ENCODE data around the gene TDRD3.

Gene TDRD3

GRCh38 chr13:60583911-60584753, 187.1 kb downstream of the TDRD3 start:
- H2AFZ ChIP-seq (ENCODE audit: low read depth, low read length), result no peak overlapping the region
- TF ChIP-seq EZH2 (IDR thresholded peaks at IDR 0.05; ENCODE audit: borderline replicate concordance, low read depth, low read length, severe bottlenecking), result no peak
- TF ChIP-seq, protein P1, sequence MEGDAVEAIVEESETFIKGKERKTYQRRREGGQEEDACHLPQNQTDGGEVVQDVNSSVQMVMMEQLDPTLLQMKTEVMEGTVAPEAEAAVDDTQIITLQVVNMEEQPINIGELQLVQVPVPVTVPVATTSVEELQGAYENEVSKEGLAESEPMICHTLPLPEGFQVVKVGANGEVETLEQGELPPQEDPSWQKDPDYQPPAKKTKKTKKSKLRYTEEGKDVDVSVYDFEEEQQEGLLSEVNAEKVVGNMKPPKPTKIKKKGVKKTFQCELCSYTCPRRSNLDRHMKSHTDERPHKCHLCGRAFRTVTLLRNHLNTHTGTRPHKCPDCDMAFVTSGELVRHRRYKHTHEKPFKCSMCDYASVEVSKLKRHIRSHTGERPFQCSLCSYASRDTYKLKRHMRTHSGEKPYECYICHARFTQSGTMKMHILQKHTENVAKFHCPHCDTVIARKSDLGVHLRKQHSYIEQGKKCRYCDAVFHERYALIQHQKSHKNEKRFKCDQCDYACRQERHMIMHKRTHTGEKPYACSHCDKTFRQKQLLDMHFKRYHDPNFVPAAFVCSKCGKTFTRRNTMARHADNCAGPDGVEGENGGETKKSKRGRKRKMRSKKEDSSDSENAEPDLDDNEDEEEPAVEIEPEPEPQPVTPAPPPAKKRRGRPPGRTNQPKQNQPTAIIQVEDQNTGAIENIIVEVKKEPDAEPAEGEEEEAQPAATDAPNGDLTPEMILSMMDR (IDR thresholded peaks at IDR 0.05; ENCODE audit: borderline replicate concordance, extremely low read depth, low read length, poor library complexity, severe bottlenecking), result no peak
- no peaks in the 10 kb centered on the region for H4K20me1 ChIP-seq (ENCODE audit: insufficient read depth, low read length)
- H3K27me3 ChIP-seq (ENCODE audit: insufficient read depth, low read length, poor library complexity), result no peaks in the 10 kb centered on the region
- H3K9me3 ChIP-seq (ENCODE audit: insufficient read depth, low read length, severe bottlenecking), result peaks cover 3% of the 10 kb centered on the region
- no peaks in the 10 kb centered on the region for H3K4me1 ChIP-seq (ENCODE audit: insufficient read depth, low read length)
- ATAC-seq (ENCODE audit: insufficient read depth, low read depth) (no peak), DNase-seq (no peak)
- H3K9ac ChIP-seq (ENCODE audit: low read depth, low read length), result no peak overlapping the region
- H3K36me3 ChIP-seq (ENCODE audit: insufficient read depth, low read length), result no peaks in the 10 kb centered on the region
- no peak overlapping the region for H3K27ac ChIP-seq (ENCODE audit: low read length)
- no peaks in the 10 kb centered on the region for H3K79me2 ChIP-seq (ENCODE audit: insufficient read depth, low read length)
- no peak overlapping the region for H3K4me3 ChIP-seq (ENCODE audit: low read depth in 1 of 2, low read length in 2 of 2)
- no peak overlapping the region for H3K4me2 ChIP-seq (ENCODE audit: insufficient read depth, low read length)

- Histone ChIP-seq H2AFZ (ENCODE audit: low read depth, low read length) (no peak overlapping the region), H3K4me3 (ENCODE audit: low read depth in 1 of 2, low read length in 2 of 2) (no peak overlapping the region), H3K9ac (ENCODE audit: low read depth, low read length) (no peak overlapping the region), H3K4me1 (ENCODE audit: insufficient read depth, low read length) (no peaks in the 10 kb centered on the region), H4K20me1 (ENCODE audit: insufficient read depth, low read length) (no peaks in the 10 kb centered on the region), H3K36me3 (ENCODE audit: insufficient read depth, low read length) (no peaks in the 10 kb centered on the region), H3K79me2 (ENCODE audit: insufficient read depth, low read length) (no peaks in the 10 kb centered on the region), H3K4me2 (ENCODE audit: insufficient read depth, low read length) (no peak overlapping the region), H3K27ac (ENCODE audit: low read length) (no peak overlapping the region), H3K9me3 (ENCODE audit: insufficient read depth, low read length, severe bottlenecking) (peaks cover 3% of the 10 kb centered on the region), H3K27me3 (ENCODE audit: insufficient read depth, low read length, poor library complexity) (no peaks in the 10 kb centered on the region)
- DNase-seq, result no peak
- no peak for TF ChIP-seq EZH2 (IDR thresholded peaks at IDR 0.05; ENCODE audit: borderline replicate concordance, low read depth, low read length, severe bottlenecking)
- TF ChIP-seq, protein P1 (IDR thresholded peaks at IDR 0.05; ENCODE audit: borderline replicate concordance, extremely low read depth, low read length, poor library complexity, severe bottlenecking), result no peak
- no peak for ATAC-seq (ENCODE audit: insufficient read depth, low read depth)
Measured at GRCh38 chr13:60584976-60585375, 188.0 kb downstream of the TDRD3 start.

GRCh38 chr13:60590800-60591747, 194.1 kb downstream of the TDRD3 start:
- H3K27ac ChIP-seq (ENCODE audit: low read length), result no peak overlapping the region
- no peak overlapping the region for H3K4me3 ChIP-seq (ENCODE audit: low read depth in 1 of 2, low read length in 2 of 2)
- H3K4me1 ChIP-seq (ENCODE audit: insufficient read depth, low read length), result 0 out of 2 replicates have a peak, but pooled peaks cover 3% of the 10 kb centered on the region
- peak; percentile 80 for ATAC-seq (ENCODE audit: insufficient read depth, low read depth)
- no peak overlapping the region for H3K9ac ChIP-seq (ENCODE audit: low read depth, low read length)
- H3K9me3 ChIP-seq (ENCODE audit: insufficient read depth, low read length, severe bottlenecking), result peaks cover 3% of the 10 kb centered on the region
- H2AFZ ChIP-seq (ENCODE audit: low read depth, low read length), result no peak overlapping the region
- TF ChIP-seq, protein P1 (IDR thresholded peaks at IDR 0.05; ENCODE audit: borderline replicate concordance, extremely low read depth, low read length, poor library complexity, severe bottlenecking), result no peak
- TF ChIP-seq EZH2 (IDR thresholded peaks at IDR 0.05; ENCODE audit: borderline replicate concordance, low read depth, low read length, severe bottlenecking), result no peak
- H3K36me3 ChIP-seq (ENCODE audit: insufficient read depth, low read length), result no peaks in the 10 kb centered on the region
- no peaks in the 10 kb centered on the region for H3K27me3 ChIP-seq (ENCODE audit: insufficient read depth, low read length, poor library complexity)
- DNase-seq, result peak; percentile 34
- no peaks in the 10 kb centered on the region for H4K20me1 ChIP-seq (ENCODE audit: insufficient read depth, low read length)
- H3K4me2 ChIP-seq (ENCODE audit: insufficient read depth, low read length), result no peak overlapping the region
- H3K79me2 ChIP-seq (ENCODE audit: insufficient read depth, low read length), result no peaks in the 10 kb centered on the region

All from DND-41 (cell line).